ENCODE data around the gene MAPK1.

DNA sequence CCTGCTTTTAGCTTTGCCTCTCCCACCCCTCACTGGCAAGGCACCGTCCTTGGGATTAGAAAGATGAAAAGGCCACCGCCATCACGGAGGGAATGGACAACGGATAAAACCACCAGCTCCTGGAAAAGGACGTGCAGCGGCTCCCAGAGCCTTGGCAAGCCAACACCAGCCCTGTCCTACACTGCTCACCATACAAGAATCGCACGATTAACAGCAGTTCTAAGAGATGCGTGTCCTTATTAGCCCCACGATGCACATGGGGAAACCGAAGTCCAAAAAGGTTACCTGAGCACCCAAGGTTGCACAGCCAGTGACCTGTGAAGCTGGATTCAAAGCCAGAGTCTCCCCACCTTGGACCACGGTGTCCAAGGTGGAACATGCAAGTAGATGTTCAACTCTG, 139.2 kb downstream of the MAPK1 start:
- TF ChIP-seq, protein P1, sequence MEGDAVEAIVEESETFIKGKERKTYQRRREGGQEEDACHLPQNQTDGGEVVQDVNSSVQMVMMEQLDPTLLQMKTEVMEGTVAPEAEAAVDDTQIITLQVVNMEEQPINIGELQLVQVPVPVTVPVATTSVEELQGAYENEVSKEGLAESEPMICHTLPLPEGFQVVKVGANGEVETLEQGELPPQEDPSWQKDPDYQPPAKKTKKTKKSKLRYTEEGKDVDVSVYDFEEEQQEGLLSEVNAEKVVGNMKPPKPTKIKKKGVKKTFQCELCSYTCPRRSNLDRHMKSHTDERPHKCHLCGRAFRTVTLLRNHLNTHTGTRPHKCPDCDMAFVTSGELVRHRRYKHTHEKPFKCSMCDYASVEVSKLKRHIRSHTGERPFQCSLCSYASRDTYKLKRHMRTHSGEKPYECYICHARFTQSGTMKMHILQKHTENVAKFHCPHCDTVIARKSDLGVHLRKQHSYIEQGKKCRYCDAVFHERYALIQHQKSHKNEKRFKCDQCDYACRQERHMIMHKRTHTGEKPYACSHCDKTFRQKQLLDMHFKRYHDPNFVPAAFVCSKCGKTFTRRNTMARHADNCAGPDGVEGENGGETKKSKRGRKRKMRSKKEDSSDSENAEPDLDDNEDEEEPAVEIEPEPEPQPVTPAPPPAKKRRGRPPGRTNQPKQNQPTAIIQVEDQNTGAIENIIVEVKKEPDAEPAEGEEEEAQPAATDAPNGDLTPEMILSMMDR (conservative IDR thresholded peaks at IDR 0.05) = no peak
- TF ChIP-seq ZFX (IDR thresholded peaks at IDR 0.05) = no peak
